ENCODE data around the gene TINCR.
"Not testable (repeated sequence)": the region's sequence is repeated elsewhere in the genome, so short reads cannot be mapped to it uniquely, and the experiment has no call there.

TINCR gene

DNA sequence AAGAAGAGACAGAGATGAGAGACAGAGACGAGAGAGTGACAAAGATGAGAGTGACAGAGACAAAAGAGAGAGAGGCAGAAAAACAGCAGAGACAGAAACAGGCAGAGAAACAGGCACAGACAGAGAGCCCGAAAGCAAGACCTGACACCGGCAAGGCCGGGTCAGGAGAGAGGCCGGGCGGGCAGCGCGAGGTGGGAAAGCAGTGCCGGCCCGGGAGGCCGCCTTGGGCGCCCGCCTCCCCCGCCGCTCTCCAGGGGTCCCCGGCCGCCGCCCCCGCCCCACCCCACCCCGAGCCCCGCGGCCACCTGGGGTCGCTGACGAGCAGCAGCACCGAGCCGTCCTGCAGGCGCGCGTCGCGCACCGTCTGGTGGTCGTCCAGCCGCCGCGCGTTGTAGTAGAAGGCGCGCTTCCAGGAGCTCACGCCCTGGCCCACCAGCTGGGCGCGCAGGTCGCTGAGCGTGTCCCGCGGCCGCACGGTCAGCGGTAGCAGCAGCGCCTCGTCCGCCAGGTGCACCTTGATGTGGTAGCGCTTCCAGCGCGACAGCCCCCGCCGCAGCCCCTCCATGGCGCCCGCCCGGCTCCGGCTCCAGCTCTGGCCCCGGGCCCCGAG lies at the start of gene TINCR:
TSS of gene TINCR (minus strand) at position 594 of the 610 bp plus-strand sequence.
- DNase-seq: peak; percentile 61

GRCh38 chr19:5617080-5617479 lies 49.3 kb upstream of the TINCR start:
- no peak for DNase-seq

DNA sequence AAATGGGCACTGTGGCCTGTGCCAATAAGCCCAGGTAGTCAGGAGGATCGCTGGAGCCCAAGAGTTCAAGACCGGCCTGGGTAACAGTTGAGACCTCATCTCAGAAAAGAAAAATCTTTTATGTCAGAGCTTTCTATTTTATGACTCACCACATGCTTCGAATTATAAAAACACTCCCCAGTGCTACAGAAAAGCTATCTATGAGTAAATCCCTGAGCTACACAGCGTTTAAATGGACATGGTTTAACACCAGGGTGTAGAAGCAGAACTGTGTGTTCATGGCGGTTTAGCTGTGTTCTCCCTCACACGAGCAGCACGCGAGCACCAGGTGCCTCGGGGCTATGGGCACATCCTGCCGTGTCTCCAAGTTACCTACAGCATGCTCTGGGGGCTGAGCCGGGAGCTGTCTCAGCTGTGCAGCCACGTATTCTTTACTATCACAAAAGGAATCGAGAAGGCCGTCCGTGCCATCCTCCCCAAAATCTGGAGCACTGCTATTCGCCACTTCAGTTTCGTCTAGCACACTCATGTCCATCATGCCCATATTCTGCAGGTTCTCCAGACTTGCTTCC lies 48.1 kb upstream of the TINCR start:
- no peak for DNase-seq

DNA sequence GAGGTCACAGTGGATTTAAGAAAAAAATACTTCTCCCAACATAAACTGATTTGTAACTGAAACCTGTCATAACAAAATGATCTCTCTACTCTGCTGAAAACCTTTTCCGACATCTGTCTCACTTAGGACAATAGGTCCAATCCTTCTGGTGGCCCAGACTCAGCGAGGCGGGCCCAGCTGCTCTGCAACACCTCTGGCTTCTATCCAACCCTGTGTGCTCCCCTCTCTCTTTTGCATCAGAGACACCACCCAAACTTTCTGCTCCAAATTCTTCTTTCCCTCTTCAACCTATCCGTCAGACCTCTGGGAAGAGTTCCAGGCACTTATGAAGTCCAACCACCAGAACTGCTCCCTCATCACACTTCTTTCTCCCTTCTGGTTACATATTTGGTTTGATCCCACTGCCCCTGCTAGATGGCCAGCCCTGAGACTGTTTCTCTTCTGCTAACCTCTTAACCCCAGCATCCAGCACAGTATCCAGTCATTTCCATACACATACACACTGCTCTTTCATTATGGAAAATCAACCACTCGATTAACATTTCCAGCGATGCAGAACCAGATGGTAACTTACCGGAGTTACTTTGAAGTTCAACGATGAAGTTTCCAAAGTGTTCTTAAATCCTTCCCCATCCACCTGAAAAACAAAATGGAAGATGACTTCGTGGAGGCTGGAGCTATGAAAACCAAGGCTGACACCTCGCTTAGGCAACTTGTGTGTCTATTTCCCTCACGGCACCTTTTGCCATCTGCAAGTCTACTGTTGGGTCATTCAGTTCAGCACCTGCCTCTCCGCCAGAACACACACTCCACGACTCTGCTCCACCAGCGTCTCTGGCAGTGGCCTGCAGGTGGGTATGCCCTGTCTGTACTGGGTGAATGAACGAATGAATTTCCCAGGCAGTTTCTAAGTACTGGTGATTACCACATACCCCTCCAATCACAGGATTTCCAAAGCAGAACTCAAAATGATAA lies 45.4 kb upstream of the TINCR start:
- DNase-seq: no peak

GRCh38 chr19:5609881-5610448 lies 42.2 kb upstream of the TINCR start:
- DNase-seq: no peak

- not testable (repeated sequence) for DNase-seq
These were observed 41.0 kb upstream of the TINCR start for GRCh38 chr19:5608766-5609165.

DNA sequence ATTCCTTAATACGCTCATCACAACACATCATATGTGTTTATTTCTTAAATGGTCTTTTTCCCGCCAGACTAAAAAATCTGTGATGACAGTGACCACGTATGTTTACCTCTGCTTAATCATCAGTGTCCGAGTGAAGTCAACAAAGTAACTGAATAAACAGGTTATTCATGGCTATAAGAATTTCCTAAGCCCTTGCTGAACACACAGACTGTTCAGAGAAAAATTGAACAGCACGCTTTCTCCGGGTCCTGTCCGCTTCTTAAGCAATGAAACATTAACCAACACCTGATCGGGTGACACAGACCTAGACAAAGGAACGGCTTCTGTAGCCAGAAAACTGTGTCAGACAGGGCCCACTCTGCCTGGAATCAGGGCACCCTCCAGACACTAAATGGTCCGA lies 40.5 kb upstream of the TINCR start:
- DNase-seq: no peak

DNA sequence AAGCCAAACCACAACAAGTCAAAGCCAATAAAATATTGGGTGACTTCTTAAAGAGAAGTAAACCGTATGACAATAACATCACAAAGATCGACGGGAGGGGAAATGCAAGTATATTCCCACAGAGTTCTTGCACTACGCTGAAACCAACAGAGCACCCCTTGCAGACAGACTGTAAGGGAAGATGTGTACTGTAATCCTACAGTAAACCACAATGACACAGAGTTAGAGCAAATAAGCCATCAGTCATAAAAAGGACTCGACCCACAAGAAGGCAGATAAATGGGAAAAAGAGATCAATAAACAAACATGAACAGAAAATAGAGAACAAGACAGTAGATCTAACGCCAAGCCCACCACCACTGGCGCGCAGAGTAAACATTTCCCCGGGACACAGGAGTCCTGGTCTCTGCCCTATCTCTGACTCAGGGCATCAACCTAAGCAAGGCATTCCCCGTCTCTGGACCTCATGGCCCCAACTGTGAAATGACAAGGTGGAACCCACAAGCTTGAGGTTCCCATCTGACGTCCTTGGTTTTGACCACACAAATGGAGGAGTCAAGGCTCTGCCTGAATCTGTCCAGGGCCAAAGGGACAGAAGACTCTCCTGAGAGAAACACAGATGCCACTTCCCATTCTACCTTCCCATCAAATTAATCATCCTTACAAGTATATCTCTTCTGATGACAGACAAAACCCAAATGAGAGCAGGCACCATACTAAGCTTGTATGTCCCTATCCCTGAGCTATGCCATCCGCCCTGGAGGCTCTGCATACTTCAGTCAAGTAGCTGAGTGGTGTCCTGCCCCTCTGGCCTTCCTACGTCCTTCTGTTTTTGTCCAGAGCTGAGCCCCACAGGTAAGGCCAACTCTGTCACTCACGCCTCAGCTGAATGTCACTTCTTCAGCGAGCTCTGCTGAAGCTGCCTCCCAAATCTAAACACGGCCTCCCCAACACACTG lies 39.8 kb upstream of the TINCR start:
- DNase-seq: no peak

- peak; percentile 7 for DNase-seq
These were observed 37.6 kb upstream of the TINCR start for GRCh38 chr19:5605362-5605761.

GRCh38 chr19:5603626-5604025 lies 35.9 kb upstream of the TINCR start:
- DNase-seq: no peak

- DNase-seq: no peak
These were observed 33.0 kb upstream of the TINCR start for GRCh38 chr19:5600797-5601196.

- no peak for DNase-seq
These were observed 28.0 kb upstream of the TINCR start for GRCh38 chr19:5595745-5596144.

GRCh38 chr19:5595129-5595528 lies 27.4 kb upstream of the TINCR start:
- no peak for DNase-seq

DNA sequence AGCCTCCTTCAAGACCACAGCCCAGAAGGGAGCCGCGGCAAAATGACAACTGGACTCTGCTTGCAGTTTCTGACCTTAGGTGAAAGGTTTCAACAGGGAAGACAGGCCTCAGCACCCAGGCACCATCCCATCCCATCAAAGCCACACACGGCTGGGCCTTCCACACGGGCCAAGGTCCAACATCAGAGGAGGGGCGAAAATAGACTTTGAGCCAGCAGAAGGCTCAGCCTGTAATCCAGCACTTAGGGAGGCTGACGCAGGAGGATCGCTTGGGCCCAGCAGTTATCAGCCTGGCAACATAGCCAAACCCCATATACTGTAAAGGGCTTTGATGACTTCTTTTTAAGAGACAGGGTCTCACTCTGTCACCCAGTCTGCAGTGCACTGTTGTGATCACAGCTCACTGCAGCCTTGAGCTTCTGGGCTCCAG lies 26.8 kb upstream of the TINCR start:
- DNase-seq: no peak

- DNase-seq: peak; percentile 42
These were observed 25.8 kb upstream of the TINCR start for GRCh38 chr19:5593343-5594255.

GRCh38 chr19:5592531-5593342 lies 25.0 kb upstream of the TINCR start:
- DNase-seq: no peak

GRCh38 chr19:5591476-5591875 lies 23.7 kb upstream of the TINCR start:
- DNase-seq: no peak

- no peak for DNase-seq
These were observed 23.1 kb upstream of the TINCR start for GRCh38 chr19:5590865-5591154.

DNA sequence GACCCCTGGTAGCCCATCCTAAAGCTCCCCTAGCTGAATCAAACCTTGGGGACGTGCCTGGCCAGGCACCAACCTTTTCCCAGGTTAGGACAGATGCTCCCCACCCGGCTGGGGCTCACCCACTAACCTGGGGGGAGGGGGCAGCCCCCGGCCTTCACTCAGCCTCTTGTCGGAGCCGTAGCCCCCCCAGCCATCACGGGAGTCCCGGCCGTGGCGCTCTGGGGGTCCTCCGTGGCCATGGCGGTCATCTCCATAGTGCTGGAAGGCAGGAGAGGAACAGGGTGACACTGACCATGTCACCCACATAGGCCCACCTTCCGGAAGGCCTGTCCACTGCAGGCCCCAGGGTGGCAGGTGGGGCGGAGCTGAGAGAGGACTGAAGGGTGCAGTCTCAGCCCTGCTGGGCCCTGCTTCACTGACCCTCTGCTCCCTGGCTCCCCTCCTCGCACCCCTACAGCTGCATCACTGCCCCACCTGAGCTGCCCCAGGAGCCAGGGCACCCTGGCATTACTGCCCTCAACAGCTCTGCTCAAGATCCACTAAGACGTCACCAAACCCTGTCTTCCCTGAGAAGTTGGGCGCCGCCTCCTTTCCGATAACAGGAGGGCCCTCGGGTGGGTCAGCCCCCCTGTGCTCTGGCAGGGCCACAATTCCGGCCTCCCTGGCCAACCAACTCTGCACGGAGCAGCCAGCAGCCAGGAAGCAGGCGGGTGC lies 22.6 kb upstream of the TINCR start:
- no peak for DNase-seq

Measured in eye (tissue), 1 donor.